Hepatocyte (in vitro differentiated cells): ENCODE data around the gene HORMAD2.

Source experiments
- EZH2 ChIP-seq: fragments of 200-600 bp; sonication (generic); IDR thresholded peaks from 2 replicates; pipeline ENCODE4 v1.6.1; 2016; ENCODE audit warnings: antibody characterized with exemption, mild to moderate bottlenecking, borderline replicate concordance
- TF ChIP-seq, protein P1 (sequence below): fragments of 200-600 bp; sonication (generic); IDR thresholded peaks from 2 replicates; pipeline ENCODE4 v1.5.1; 2016; ENCODE audit warnings: antibody characterized with exemption, mild to moderate bottlenecking; ENCODE audit not compliant: poor library complexity

DNA sequence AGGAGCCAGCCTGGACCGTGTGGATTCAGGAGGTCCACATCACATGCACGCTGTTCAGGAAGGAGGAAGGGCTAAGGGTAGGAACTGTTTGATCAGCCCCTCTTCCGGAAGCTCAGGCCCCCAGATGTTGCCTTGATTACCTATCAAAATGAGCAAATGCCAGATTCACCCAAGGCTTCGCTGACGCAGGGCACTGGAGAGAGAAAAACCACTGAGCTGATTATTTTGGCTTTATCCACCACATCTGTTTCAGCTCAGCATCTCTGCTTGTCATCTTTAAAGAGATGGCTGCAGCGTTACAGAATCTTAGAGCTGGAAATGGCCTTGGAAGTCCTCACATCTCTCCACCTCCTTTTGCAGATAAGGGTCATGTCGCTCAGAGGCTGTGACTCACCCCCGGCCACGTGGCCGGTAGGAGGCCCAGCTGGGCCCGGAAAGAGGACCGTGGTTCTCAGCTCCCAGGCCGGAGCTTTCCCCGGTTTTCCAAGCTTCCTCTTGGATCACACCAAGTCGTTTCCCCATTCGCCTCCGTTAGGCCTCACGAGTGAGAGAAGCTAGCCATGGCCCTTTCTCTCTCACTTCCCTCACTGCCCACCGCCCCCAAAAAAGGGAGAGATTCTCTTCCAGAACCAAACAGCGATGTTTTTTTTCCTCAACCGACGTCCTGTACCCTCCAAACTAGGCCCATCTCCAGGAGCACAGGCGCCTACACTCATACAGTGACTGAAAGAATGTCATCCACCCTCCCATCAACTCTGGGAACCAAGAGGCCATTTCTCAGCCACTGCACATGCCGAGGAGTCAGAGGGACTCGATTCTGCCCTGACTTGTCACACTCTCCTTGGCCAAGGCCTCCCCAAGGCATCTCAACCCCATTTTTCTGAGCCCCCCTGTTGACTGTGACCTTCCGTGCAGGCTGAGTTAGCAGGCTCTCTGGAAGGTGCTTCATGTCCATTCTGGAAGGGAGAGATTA, 128.7 kb downstream of the HORMAD2 start:
- TF ChIP-seq, protein P1, sequence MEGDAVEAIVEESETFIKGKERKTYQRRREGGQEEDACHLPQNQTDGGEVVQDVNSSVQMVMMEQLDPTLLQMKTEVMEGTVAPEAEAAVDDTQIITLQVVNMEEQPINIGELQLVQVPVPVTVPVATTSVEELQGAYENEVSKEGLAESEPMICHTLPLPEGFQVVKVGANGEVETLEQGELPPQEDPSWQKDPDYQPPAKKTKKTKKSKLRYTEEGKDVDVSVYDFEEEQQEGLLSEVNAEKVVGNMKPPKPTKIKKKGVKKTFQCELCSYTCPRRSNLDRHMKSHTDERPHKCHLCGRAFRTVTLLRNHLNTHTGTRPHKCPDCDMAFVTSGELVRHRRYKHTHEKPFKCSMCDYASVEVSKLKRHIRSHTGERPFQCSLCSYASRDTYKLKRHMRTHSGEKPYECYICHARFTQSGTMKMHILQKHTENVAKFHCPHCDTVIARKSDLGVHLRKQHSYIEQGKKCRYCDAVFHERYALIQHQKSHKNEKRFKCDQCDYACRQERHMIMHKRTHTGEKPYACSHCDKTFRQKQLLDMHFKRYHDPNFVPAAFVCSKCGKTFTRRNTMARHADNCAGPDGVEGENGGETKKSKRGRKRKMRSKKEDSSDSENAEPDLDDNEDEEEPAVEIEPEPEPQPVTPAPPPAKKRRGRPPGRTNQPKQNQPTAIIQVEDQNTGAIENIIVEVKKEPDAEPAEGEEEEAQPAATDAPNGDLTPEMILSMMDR, result no peak
- TF ChIP-seq EZH2, result no peak
